Activated effector memory CD4-positive, alpha-beta T cell treated with Interleukin-2 at 50 U/mL for 16 hours (primary cell): ENCODE measurements around the gene PARP16.
"Not testable (repeated sequence)": the region's sequence is repeated elsewhere in the genome, so short reads cannot be mapped to it uniquely, and the experiment has no call there.

Experiments
- DNase-seq: peaks from one replicate; pipeline ENCODE4 v3.0.0-alpha.2; 2020

Gene PARP16

GRCh38 chr15:65231306-65231705, 55.4 kb downstream of the PARP16 start:
- DNase-seq: no peak

- not testable (repeated sequence) for DNase-seq
Measured at GRCh38 chr15:65226901-65227300, 59.8 kb downstream of the PARP16 start.

- DNase-seq: no peak
Measured at GRCh38 chr15:65226221-65226620, 60.5 kb downstream of the PARP16 start.

- no peak for DNase-seq
Measured at GRCh38 chr15:65223996-65224395, 62.7 kb downstream of the PARP16 start.

GRCh38 chr15:65222891-65223290, 63.8 kb downstream of the PARP16 start:
- DNase-seq: no peak

GRCh38 chr15:65221697-65222096, 65.0 kb downstream of the PARP16 start:
- no peak for DNase-seq

GRCh38 chr15:65219137-65219536, 67.5 kb downstream of the PARP16 start:
- no peak for DNase-seq

GRCh38 chr15:65217526-65218482, 68.9 kb downstream of the PARP16 start:
- no peak for DNase-seq

GRCh38 chr15:65215496-65215895, 71.2 kb downstream of the PARP16 start:
- no peak for DNase-seq

GRCh38 chr15:65214010-65214409, 72.7 kb downstream of the PARP16 start:
- DNase-seq: no peak

- no peak for DNase-seq
Measured at GRCh38 chr15:65213241-65213640, 73.4 kb downstream of the PARP16 start.

GRCh38 chr15:65212097-65212496, 74.6 kb downstream of the PARP16 start:
- DNase-seq: no peak

GRCh38 chr15:65211482-65211982, 75.2 kb downstream of the PARP16 start:
- DNase-seq: no peak

GRCh38 chr15:65210770-65211481, 75.8 kb downstream of the PARP16 start, which contains the start of gene CILP:
Gene CILP, minus strand, starts transcription at chr15:65211473. Its CDS starts 1,718 bp downstream, at chr15:65209755.
- DNase-seq: no peak

- no peak for DNase-seq
Measured at GRCh38 chr15:65209701-65210643, 76.7 kb downstream of the PARP16 start.

GRCh38 chr15:65208647-65209046, 78.0 kb downstream of the PARP16 start:
- no peak for DNase-seq
